ENCODE results near the gene ACAD9.

Gene ACAD9

GRCh38 chr3:128845778-128846485 is 33.5 kb upstream of the ACAD9 start:
- Histone ChIP-seq H3K18ac (ENCODE audit: low read depth in 1 of 2, low read length in 2 of 2) (peak overlapping the region in 1 of 2 experiments; percentile 19), H2BK15ac (ENCODE audit: low read depth, poor library complexity, severe bottlenecking) (no peak overlapping the region), H3K27ac (ENCODE audit: low read length, poor library complexity, severe bottlenecking) (no peak overlapping the region), H3K27me3 (ENCODE audit: control insufficient read depth in 1 of 2, insufficient read depth in 1 of 2, low read length in 2 of 2) (no peaks in the 10 kb centered on the region), H3K23ac (ENCODE audit: low read length in 2 of 2) (no peak overlapping the region), H4K91ac (ENCODE audit: low read length) (no peak overlapping the region), H3K79me1 (replicated peaks; ENCODE audit: low read length, poor library complexity, severe bottlenecking) (no peaks in the 10 kb centered on the region), H3K9ac (ENCODE audit: low read length) (peak overlapping the region; percentile 74), H2AFZ (ENCODE audit: low read depth, low read length) (peak overlapping the region; percentile 97), H3K4me3 (ENCODE audit: insufficient read depth in 1 of 2, low read depth in 1 of 2, low read length in 2 of 2) (peak overlapping the region; percentile 32 to 67), H3K14ac (ENCODE audit: low read length in 2 of 2) (no peak overlapping the region), H3K4me2 (ENCODE audit: low read length, poor library complexity, severe bottlenecking) (peak overlapping the region; percentile 69), H3K4me1 (ENCODE audit: control insufficient read depth, insufficient read depth, low read depth, low read length) (peaks cover 10% of the 10 kb centered on the region), H2BK5ac (ENCODE audit: low read depth, low read length, poor library complexity, severe bottlenecking) (no peak overlapping the region), H3K4ac (ENCODE audit: low read depth in 1 of 2, low read length in 2 of 2) (no peak overlapping the region), H2BK120ac (ENCODE audit: low read depth, low read length) (no peak overlapping the region), H3K9me3 (ENCODE audit: control insufficient read depth, low read length) (no peaks in the 10 kb centered on the region), H2BK12ac (ENCODE audit: low read length in 2 of 2) (peak overlapping the region in 1 of 2 experiments; percentile 3), H4K8ac (ENCODE audit: low read length) (peak overlapping the region; percentile 76), H2AK5ac (ENCODE audit: low read length, severe bottlenecking) (no peak overlapping the region), H3K36me3 (ENCODE audit: control insufficient read depth in 1 of 2, insufficient read depth in 2 of 2, low read depth in 1 of 2, low read length in 2 of 2) (no peaks in the 10 kb centered on the region)
- WGBS = 18% methylated on average over 25 of the region's 32 CpGs
- DNase-seq = peak; percentile 73

DNA sequence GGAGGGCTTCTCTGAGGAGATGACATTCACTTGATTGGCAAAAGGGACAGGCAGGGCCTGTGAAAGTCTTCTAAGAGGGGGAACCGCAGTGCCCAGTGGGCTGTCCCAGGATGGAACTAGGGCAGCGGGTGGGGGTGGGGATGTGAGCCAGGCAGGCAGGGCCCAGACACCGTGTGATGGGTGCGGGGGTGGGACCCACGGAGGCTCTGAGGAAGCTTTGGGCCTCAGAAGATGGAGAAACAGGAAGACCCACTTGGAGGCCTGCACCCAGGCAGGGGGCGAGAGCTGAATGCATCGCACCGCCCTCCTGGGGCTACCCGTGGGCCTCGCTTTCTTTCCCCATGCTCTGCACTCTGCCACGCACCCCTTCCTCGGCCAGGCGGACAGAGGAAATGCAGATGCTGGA is 32.9 kb upstream of the ACAD9 start:
- no peaks in the 10 kb centered on the region for H3K36me3 ChIP-seq (ENCODE audit: control insufficient read depth in 1 of 2, insufficient read depth in 2 of 2, low read depth in 1 of 2, low read length in 2 of 2)
- H3K4me3 ChIP-seq (ENCODE audit: insufficient read depth in 1 of 2, low read depth in 1 of 2, low read length in 2 of 2) = no peak overlapping the region
- whole genome bisulfite sequencing = 82% methylated on average over 13 of the region's 13 CpGs
- H2AFZ ChIP-seq (ENCODE audit: low read depth, low read length) = no peak overlapping the region
- no peak overlapping the region for H3K27ac ChIP-seq (ENCODE audit: low read length, poor library complexity, severe bottlenecking)
- H4K8ac ChIP-seq (ENCODE audit: low read length) = peak overlapping the region; percentile 76
- H3K4me1 ChIP-seq (ENCODE audit: control insufficient read depth, insufficient read depth, low read depth, low read length) = peaks cover 10% of the 10 kb centered on the region
- DNase-seq = no peak
- no peaks in the 10 kb centered on the region for H3K27me3 ChIP-seq (ENCODE audit: control insufficient read depth in 1 of 2, insufficient read depth in 1 of 2, low read length in 2 of 2)
- no peaks in the 10 kb centered on the region for H3K9me3 ChIP-seq (ENCODE audit: control insufficient read depth, low read length)
- H3K9ac ChIP-seq (ENCODE audit: low read length) = peak overlapping the region; percentile 74
- H2BK5ac ChIP-seq (ENCODE audit: low read depth, low read length, poor library complexity, severe bottlenecking) = no peak overlapping the region
- no peak overlapping the region for H3K23ac ChIP-seq (ENCODE audit: low read length in 2 of 2)
- H3K79me1 ChIP-seq (replicated peaks; ENCODE audit: low read length, poor library complexity, severe bottlenecking) = no peaks in the 10 kb centered on the region
- no peak overlapping the region for H2AK5ac ChIP-seq (ENCODE audit: low read length, severe bottlenecking)
- no peak overlapping the region for H3K14ac ChIP-seq (ENCODE audit: low read length in 2 of 2)
- H4K91ac ChIP-seq (ENCODE audit: low read length) = no peak overlapping the region
- no peak overlapping the region for H2BK12ac ChIP-seq (ENCODE audit: low read length in 2 of 2)
- H2BK15ac ChIP-seq (ENCODE audit: low read depth, poor library complexity, severe bottlenecking) = peak overlapping the region; percentile 30
- no peak overlapping the region for H3K4ac ChIP-seq (ENCODE audit: low read depth in 1 of 2, low read length in 2 of 2)
- H3K18ac ChIP-seq (ENCODE audit: low read depth in 1 of 2, low read length in 2 of 2) = no peak overlapping the region
- H2BK120ac ChIP-seq (ENCODE audit: low read depth, low read length) = no peak overlapping the region
- H3K4me2 ChIP-seq (ENCODE audit: low read length, poor library complexity, severe bottlenecking) = no peak overlapping the region

DNA sequence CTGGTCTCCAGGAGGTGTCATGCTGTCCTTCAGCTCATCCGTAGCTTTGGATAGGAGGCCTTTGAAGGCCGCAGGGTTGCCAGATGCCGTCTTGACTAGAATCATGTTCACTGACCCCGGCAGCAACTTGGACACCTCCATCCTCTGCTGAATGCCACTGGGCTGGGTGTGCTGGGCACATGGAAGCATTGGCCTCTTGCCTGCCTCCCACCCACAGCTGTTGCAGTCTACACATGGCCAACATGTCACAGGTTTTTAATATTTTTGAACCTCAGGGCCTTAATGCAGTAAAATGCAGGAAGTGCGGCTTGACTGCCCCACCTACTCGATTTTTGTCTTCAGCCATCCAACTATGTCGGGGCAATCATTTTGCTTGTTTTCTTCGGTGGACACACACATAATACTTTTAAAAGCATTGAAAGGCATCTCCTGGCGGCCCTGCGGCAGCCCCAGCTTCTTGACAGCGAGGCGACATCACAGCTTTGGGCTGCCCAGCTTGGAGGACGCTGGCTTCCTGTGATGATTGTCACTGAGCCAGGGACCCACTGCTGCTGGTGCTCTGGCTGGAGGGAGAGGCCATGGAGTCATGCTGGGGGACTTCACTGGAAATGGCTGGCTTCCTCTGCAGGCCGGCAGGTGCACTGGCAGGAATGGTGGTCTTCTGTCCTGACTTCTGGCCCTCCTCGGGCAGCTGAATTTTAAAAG is 31.6 kb upstream of the ACAD9 start:
- H3K4ac ChIP-seq (ENCODE audit: low read depth in 1 of 2, low read length in 2 of 2) = no peak overlapping the region
- no peak for DNase-seq
- 89% methylated on average over 15 of the region's 15 CpGs for WGBS

DNA sequence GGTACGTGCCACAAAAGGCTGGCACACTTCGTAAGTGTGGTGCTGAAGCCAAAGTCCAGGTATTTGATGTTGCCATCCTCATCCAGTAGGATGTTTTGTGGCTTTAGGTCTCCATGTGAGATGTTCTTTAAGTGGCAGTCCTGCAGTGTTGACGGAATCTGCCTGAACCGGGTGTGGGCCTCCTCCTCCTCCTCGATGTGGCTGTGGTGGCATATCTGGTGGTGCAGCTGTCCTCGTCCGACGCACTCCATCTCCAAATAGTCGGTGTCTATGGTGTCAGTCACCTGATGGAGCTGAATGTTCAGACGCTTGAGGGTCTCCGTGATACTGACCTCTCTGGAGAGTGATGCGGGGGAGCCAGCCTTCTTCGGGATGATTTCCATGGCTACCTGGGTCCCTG is 30.5 kb upstream of the ACAD9 start:
- no peaks in the 10 kb centered on the region for H3K27me3 ChIP-seq (ENCODE audit: control insufficient read depth in 1 of 2, insufficient read depth in 1 of 2, low read length in 2 of 2)
- H3K36me3 ChIP-seq (ENCODE audit: control insufficient read depth in 1 of 2, insufficient read depth in 2 of 2, low read depth in 1 of 2, low read length in 2 of 2) = no peaks in the 10 kb centered on the region
- no peak overlapping the region for H3K9ac ChIP-seq (ENCODE audit: low read length)
- no peak overlapping the region for H2BK5ac ChIP-seq (ENCODE audit: low read depth, low read length, poor library complexity, severe bottlenecking)
- WGBS = 94% methylated on average over 13 of the region's 13 CpGs
- no peak overlapping the region for H2AK5ac ChIP-seq (ENCODE audit: low read length, severe bottlenecking)
- no peak overlapping the region for H3K27ac ChIP-seq (ENCODE audit: low read length, poor library complexity, severe bottlenecking)
- no peak overlapping the region for H3K18ac ChIP-seq (ENCODE audit: low read depth in 1 of 2, low read length in 2 of 2)
- no peak overlapping the region for H3K4me3 ChIP-seq (ENCODE audit: insufficient read depth in 1 of 2, low read depth in 1 of 2, low read length in 2 of 2)
- no peak overlapping the region for H4K8ac ChIP-seq (ENCODE audit: low read length)
- H2BK120ac ChIP-seq (ENCODE audit: low read depth, low read length) = no peak overlapping the region
- no peak overlapping the region for H3K4ac ChIP-seq (ENCODE audit: low read depth in 1 of 2, low read length in 2 of 2)
- H3K4me2 ChIP-seq (ENCODE audit: low read length, poor library complexity, severe bottlenecking) = no peak overlapping the region
- H2BK15ac ChIP-seq (ENCODE audit: low read depth, poor library complexity, severe bottlenecking) = no peak overlapping the region
- H3K4me1 ChIP-seq (ENCODE audit: control insufficient read depth, insufficient read depth, low read depth, low read length) = peaks cover 10% of the 10 kb centered on the region
- H3K23ac ChIP-seq (ENCODE audit: low read length in 2 of 2) = no peak overlapping the region
- peak overlapping the region in 1 of 2 experiments; percentile 7 for H2BK12ac ChIP-seq (ENCODE audit: low read length in 2 of 2)
- no peak overlapping the region for H3K14ac ChIP-seq (ENCODE audit: low read length in 2 of 2)
- no peaks in the 10 kb centered on the region for H3K9me3 ChIP-seq (ENCODE audit: control insufficient read depth, low read length)
- DNase-seq = no peak
- H3K79me1 ChIP-seq (replicated peaks; ENCODE audit: low read length, poor library complexity, severe bottlenecking) = no peaks in the 10 kb centered on the region
- no peak overlapping the region for H2AFZ ChIP-seq (ENCODE audit: low read depth, low read length)
- no peak overlapping the region for H4K91ac ChIP-seq (ENCODE audit: low read length)

More for the DNA sequence above, 31.6 kb upstream of the ACAD9 start:
- H3K79me1 ChIP-seq (replicated peaks; ENCODE audit: low read length, poor library complexity, severe bottlenecking) = no peaks in the 10 kb centered on the region
- no peak overlapping the region for H2AFZ ChIP-seq (ENCODE audit: low read depth, low read length)
- no peak overlapping the region for H3K14ac ChIP-seq (ENCODE audit: low read length in 2 of 2)
- no peak overlapping the region for H4K8ac ChIP-seq (ENCODE audit: low read length)
- no peak overlapping the region for H3K4me2 ChIP-seq (ENCODE audit: low read length, poor library complexity, severe bottlenecking)
- no peaks in the 10 kb centered on the region for H3K9me3 ChIP-seq (ENCODE audit: control insufficient read depth, low read length)
- H3K23ac ChIP-seq (ENCODE audit: low read length in 2 of 2) = no peak overlapping the region
- no peaks in the 10 kb centered on the region for H3K36me3 ChIP-seq (ENCODE audit: control insufficient read depth in 1 of 2, insufficient read depth in 2 of 2, low read depth in 1 of 2, low read length in 2 of 2)
- H3K27me3 ChIP-seq (ENCODE audit: control insufficient read depth in 1 of 2, insufficient read depth in 1 of 2, low read length in 2 of 2) = no peaks in the 10 kb centered on the region
- no peak overlapping the region for H2BK120ac ChIP-seq (ENCODE audit: low read depth, low read length)
- H3K4me3 ChIP-seq (ENCODE audit: insufficient read depth in 1 of 2, low read depth in 1 of 2, low read length in 2 of 2) = no peak overlapping the region
- H3K4me1 ChIP-seq (ENCODE audit: control insufficient read depth, insufficient read depth, low read depth, low read length) = peaks cover 10% of the 10 kb centered on the region
- H3K27ac ChIP-seq (ENCODE audit: low read length, poor library complexity, severe bottlenecking) = no peak overlapping the region
- no peak overlapping the region for H4K91ac ChIP-seq (ENCODE audit: low read length)
- H2BK5ac ChIP-seq (ENCODE audit: low read depth, low read length, poor library complexity, severe bottlenecking) = no peak overlapping the region
- no peak overlapping the region for H2AK5ac ChIP-seq (ENCODE audit: low read length, severe bottlenecking)
- no peak overlapping the region for H2BK15ac ChIP-seq (ENCODE audit: low read depth, poor library complexity, severe bottlenecking)
- H2BK12ac ChIP-seq (ENCODE audit: low read length in 2 of 2) = no peak overlapping the region
- no peak overlapping the region for H3K18ac ChIP-seq (ENCODE audit: low read depth in 1 of 2, low read length in 2 of 2)
- no peak overlapping the region for H3K9ac ChIP-seq (ENCODE audit: low read length)
